Stimulated activated CD4-positive, alpha-beta T cell treated with anti-CD3 and anti-CD28 coated beads, TNF-alpha, amount 100 ng/mL, for 4 hours (primary cell): ENCODE data around the gene NUP42.

Source experiments
- DNase-seq, 3 experiments: peaks; one replicate each; pipeline ENCODE4 v3.0.0-alpha.2; 2020; ENCODE audit warnings: low read depth in 3 of 3

Gene NUP42

GRCh38 chr7:23234569-23235296, 52.9 kb downstream of the NUP42 start:
- DNase-seq: no peak

- DNase-seq: no peak
Measured at GRCh38 chr7:23235813-23236221, 54.0 kb downstream of the NUP42 start.

- no peak for DNase-seq
Measured at GRCh38 chr7:23237000-23237399, 55.2 kb downstream of the NUP42 start.

- DNase-seq: no peak
Measured at GRCh38 chr7:23238983-23239652, 57.3 kb downstream of the NUP42 start.

GRCh38 chr7:23239698-23240097, 57.9 kb downstream of the NUP42 start:
- DNase-seq: no peak

- no peak for DNase-seq
Measured at GRCh38 chr7:23242321-23242720, 60.5 kb downstream of the NUP42 start.

- DNase-seq: no peak
Measured at GRCh38 chr7:23242935-23243334, 61.1 kb downstream of the NUP42 start.

GRCh38 chr7:23246555-23246954, 64.7 kb downstream of the NUP42 start, which contains the start of gene GPNMB:
Gene GPNMB, plus strand, starts transcription at chr7:23246775. Its CDS starts 83 bp downstream, at chr7:23246858.
- DNase-seq: no peak

- no peak for DNase-seq
Measured at GRCh38 chr7:23247046-23247602, 65.3 kb downstream of the NUP42 start.

- no peak for DNase-seq
Measured at GRCh38 chr7:23247603-23248335, 65.9 kb downstream of the NUP42 start.

- no peak for DNase-seq
Measured at GRCh38 chr7:23249486-23249885, 67.6 kb downstream of the NUP42 start.
